ENCODE measurements around the gene MTNR1A.
"Not testable (repeated sequence)": the region's sequence is repeated elsewhere in the genome, so short reads cannot be mapped to it uniquely, and the experiment has no call there.

Gene MTNR1A

GRCh38 chr4:186545436-186545835 lies 9.9 kb downstream of the MTNR1A start:
- Mint-ChIP-seq H3K36me3 (ENCODE audit: low read depth) (no peaks in the 10 kb centered on the region), H3K4me1 (no peaks in the 10 kb centered on the region), H3K9me3 (peaks cover 34% of the 10 kb centered on the region), H3K27ac (no peak overlapping the region), H3K4me3 (no peak overlapping the region), H3K27me3 (ENCODE audit: low read depth, poor library complexity) (peaks cover 25% of the 10 kb centered on the region)
- DNase-seq = no peak
- TF ChIP-seq CTCF (IDR thresholded peaks at IDR 0.05) = no peak

DNA sequence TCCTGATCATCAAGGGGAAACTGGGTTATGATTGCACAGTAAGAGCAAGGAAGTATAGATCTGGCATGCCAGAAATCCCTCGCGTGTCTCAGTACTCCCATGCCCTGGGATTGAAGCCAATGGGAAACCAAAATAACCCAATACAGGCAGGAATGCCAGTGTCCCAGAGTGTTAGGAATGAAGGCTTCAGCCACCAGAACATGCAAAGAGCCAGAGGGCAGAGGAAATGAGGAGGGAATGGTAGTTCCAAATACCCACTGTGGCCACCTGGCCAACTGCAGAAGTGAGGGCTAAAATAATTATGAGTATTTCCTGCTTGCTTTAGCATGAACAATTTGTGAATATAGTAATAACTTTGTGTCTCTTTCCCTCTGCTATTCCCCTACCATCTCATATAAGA lies 12.2 kb downstream of the MTNR1A start:
- Mint-ChIP-seq H3K4me1 (no peaks in the 10 kb centered on the region), H3K36me3 (ENCODE audit: low read depth) (no peaks in the 10 kb centered on the region), H3K27ac (no peak overlapping the region), H3K4me3 (no peak overlapping the region), H3K27me3 (ENCODE audit: low read depth, poor library complexity) (peaks cover 17% of the 10 kb centered on the region), H3K9me3 (peaks cover 42% of the 10 kb centered on the region)
- DNase-seq = no peak
- TF ChIP-seq CTCF (IDR thresholded peaks at IDR 0.05) = no peak

- TF ChIP-seq CTCF (IDR thresholded peaks at IDR 0.05) = no peak
- H3K9me3 Mint-ChIP-seq = peaks cover 38% of the 10 kb centered on the region
- no peak for DNase-seq
- no peak overlapping the region for H3K27ac Mint-ChIP-seq
- H3K4me1 Mint-ChIP-seq = no peaks in the 10 kb centered on the region
- no peak overlapping the region for H3K4me3 Mint-ChIP-seq
- H3K27me3 Mint-ChIP-seq (ENCODE audit: low read depth, poor library complexity) = peaks cover 12% of the 10 kb centered on the region
- H3K36me3 Mint-ChIP-seq (ENCODE audit: low read depth) = no peaks in the 10 kb centered on the region
These were observed 13.6 kb downstream of the MTNR1A start for GRCh38 chr4:186541801-186542200.

DNA sequence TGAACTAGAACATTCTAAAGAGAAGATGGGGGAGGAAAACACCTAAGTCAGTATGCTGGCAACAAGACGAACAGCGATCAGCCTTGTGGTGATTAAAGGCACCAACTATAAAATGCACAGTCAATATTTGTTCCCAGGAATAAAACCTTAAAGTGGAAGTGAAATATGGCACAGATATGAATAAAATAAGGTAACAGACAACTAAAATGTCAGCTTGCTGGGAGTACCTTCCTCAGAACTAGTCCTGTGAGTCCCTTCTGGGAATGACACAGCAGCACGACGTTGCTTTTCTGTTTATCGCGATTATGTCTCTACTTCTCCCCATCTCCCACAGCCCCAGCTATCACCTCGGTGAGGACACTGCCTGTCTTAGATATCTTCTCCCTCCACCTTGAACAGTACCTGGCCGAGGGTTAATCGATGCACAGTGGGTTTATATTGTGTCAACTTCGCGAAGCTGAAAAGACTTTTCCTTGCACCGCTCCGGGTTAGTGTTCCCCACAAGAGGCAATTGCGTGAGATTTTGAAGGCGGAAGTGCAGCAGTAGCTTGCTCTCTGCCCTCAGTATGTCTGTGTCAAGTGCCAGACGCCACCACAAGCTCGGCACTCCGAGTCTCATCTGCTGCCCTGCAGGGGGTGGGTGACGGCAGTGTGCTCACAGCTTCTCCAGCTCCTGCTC lies 17.4 kb downstream of the MTNR1A start:
- Mint-ChIP-seq H3K9me3 (peaks cover 21% of the 10 kb centered on the region), H3K27me3 (ENCODE audit: low read depth, poor library complexity) (peaks cover 13% of the 10 kb centered on the region), H3K36me3 (ENCODE audit: low read depth) (no peaks in the 10 kb centered on the region), H3K4me1 (no peaks in the 10 kb centered on the region), H3K4me3 (no peak overlapping the region), H3K27ac (no peak overlapping the region)
- DNase-seq = no peak
- TF ChIP-seq CTCF (IDR thresholded peaks at IDR 0.05) = no peak

DNA sequence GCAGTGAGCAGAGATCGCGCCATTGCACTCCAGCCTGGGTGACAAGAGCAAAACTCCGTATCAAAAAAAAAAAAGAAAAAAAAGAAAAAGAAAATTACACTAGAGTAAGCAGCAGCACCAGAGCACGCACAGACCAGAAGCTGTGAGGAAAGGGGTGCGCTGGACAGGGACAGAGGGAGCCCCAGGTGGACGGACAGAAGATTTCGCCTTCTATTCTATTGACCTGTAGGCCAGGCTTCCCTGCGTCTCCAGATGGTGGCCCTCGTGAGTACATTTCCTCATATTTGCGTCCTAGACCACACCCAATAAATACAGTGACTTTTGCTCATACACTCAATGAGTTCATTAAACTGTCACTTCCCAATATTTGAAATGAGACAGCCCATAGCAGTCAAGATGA lies 19.1 kb downstream of the MTNR1A start:
- Mint-ChIP-seq H3K27ac (no peak overlapping the region), H3K9me3 (peaks cover 11% of the 10 kb centered on the region), H3K4me3 (no peak overlapping the region), H3K36me3 (ENCODE audit: low read depth) (no peaks in the 10 kb centered on the region), H3K27me3 (ENCODE audit: low read depth, poor library complexity) (peaks cover 8% of the 10 kb centered on the region), H3K4me1 (no peaks in the 10 kb centered on the region)
- no peak for TF ChIP-seq CTCF (IDR thresholded peaks at IDR 0.05)
- no peak for DNase-seq

- Mint-ChIP-seq H3K4me3 (no peak overlapping the region), H3K27ac (no peak overlapping the region), H3K4me1 (no peaks in the 10 kb centered on the region), H3K36me3 (ENCODE audit: low read depth) (no peaks in the 10 kb centered on the region), H3K9me3 (peaks cover 3% of the 10 kb centered on the region), H3K27me3 (ENCODE audit: low read depth, poor library complexity) (peaks cover 8% of the 10 kb centered on the region)
- DNase-seq = no peak
- no peak for TF ChIP-seq CTCF (IDR thresholded peaks at IDR 0.05)
These were observed 21.3 kb downstream of the MTNR1A start for GRCh38 chr4:186534056-186534455.

DNA sequence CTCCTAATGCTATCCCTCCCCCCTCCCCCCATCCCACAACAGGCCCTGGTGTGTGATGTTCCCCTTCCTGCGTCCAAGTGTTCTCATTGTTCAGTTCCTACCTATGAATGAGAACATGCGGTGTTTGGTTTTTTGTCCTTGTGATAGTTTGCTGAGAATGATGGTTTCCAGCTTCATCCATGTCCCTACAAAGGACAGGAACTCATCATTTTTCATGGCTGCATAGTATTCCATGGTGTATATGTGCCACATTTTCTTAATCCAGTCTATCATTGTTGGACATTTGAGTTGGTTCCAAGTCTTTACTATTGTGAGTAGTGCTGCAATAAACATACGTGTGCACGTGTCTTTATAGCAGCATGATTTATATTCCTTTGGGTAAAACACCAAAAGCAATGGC lies 31.4 kb downstream of the MTNR1A start:
- not testable (repeated sequence) for H3K4me1 Mint-ChIP-seq; DNase-seq; H3K4me3 Mint-ChIP-seq; H3K36me3 Mint-ChIP-seq (ENCODE audit: low read depth); H3K9me3 Mint-ChIP-seq; H3K27me3 Mint-ChIP-seq (ENCODE audit: low read depth, poor library complexity); H3K27ac Mint-ChIP-seq

All from nephron progenitor cell (in vitro differentiated cells).